ENCODE results near the gene TPM1.

The TPM1 gene

GRCh38 chr15:63016234-63016633 is 26.3 kb upstream of the TPM1 start:
- no peak for DNase-seq (ENCODE audit: low read depth in 2 of 2)

- DNase-seq (ENCODE audit: low read depth in 2 of 2), result no peak
Measured at GRCh38 chr15:63018639-63019038, 23.9 kb upstream of the TPM1 start.

- no peak for DNase-seq (ENCODE audit: low read depth in 2 of 2)
Measured at GRCh38 chr15:63019511-63020109, 22.9 kb upstream of the TPM1 start.

GRCh38 chr15:63020128-63020527 is 22.4 kb upstream of the TPM1 start:
- no peak for DNase-seq (ENCODE audit: low read depth in 2 of 2)

GRCh38 chr15:63020759-63021430 is 21.7 kb upstream of the TPM1 start:
- DNase-seq (ENCODE audit: low read depth in 2 of 2), result no peak

GRCh38 chr15:63022181-63022580 is 20.4 kb upstream of the TPM1 start:
- no peak for DNase-seq (ENCODE audit: low read depth in 2 of 2)

GRCh38 chr15:63022663-63023062 is 19.9 kb upstream of the TPM1 start:
- DNase-seq (ENCODE audit: low read depth in 2 of 2), result no peak

GRCh38 chr15:63023351-63023945 is 19.1 kb upstream of the TPM1 start:
- DNase-seq (ENCODE audit: low read depth in 2 of 2), result no peak

GRCh38 chr15:63025460-63025859 is 17.1 kb upstream of the TPM1 start:
- DNase-seq (ENCODE audit: low read depth in 2 of 2), result no peak

GRCh38 chr15:63027646-63028045 is 14.9 kb upstream of the TPM1 start:
- DNase-seq (ENCODE audit: low read depth in 2 of 2), result no peak

GRCh38 chr15:63028442-63029110 is 14.0 kb upstream of the TPM1 start:
- no peak for DNase-seq (ENCODE audit: low read depth in 2 of 2)

GRCh38 chr15:63029676-63030075 is 12.9 kb upstream of the TPM1 start:
- no peak for DNase-seq (ENCODE audit: low read depth in 2 of 2)

- DNase-seq (ENCODE audit: low read depth in 2 of 2), result no peak
Measured at GRCh38 chr15:63030101-63030551, 12.4 kb upstream of the TPM1 start.

- DNase-seq (ENCODE audit: low read depth in 2 of 2), result no peak
Measured at GRCh38 chr15:63034578-63034977, 8.0 kb upstream of the TPM1 start.

- no peak for DNase-seq (ENCODE audit: low read depth in 2 of 2)
Measured at GRCh38 chr15:63035253-63035652, 7.3 kb upstream of the TPM1 start.

- DNase-seq (ENCODE audit: low read depth in 2 of 2), result no peak
Measured at GRCh38 chr15:63035977-63036376, 6.6 kb upstream of the TPM1 start.

GRCh38 chr15:63037976-63038720 is 4.4 kb upstream of the TPM1 start:
- no peak for DNase-seq (ENCODE audit: low read depth in 2 of 2)

- DNase-seq (ENCODE audit: low read depth in 2 of 2), result no peak
Measured at GRCh38 chr15:63038926-63039673, 3.4 kb upstream of the TPM1 start.

GRCh38 chr15:63039811-63040210 is 2.7 kb upstream of the TPM1 start:
- no peak for DNase-seq (ENCODE audit: low read depth in 2 of 2)

GRCh38 chr15:63040509-63040908 is 2.0 kb upstream of the TPM1 start:
- DNase-seq (ENCODE audit: low read depth in 2 of 2), result no peak

- no peak for DNase-seq (ENCODE audit: low read depth in 2 of 2)
Measured at GRCh38 chr15:63040954-63041353, 1.6 kb upstream of the TPM1 start.
